HG03025 (cell line): ENCODE measurements around the gene ILDR2.
A peak's percentile ranks its signal among the peaks of the same experiment; 100 is the strongest.
"Not testable (repeated sequence)": the region's sequence is repeated elsewhere in the genome, so short reads cannot be mapped to it uniquely, and the experiment has no call there.

Experiments
- ATAC-seq: cut with Tn5 transposase; IDR thresholded peaks from one replicate; pipeline ENCODE4 v1.9.1; 2021; ENCODE audit warnings: mild to moderate bottlenecking, moderate library complexity; ENCODE audit not compliant: unreplicated experiment, low FRiP score

ILDR2 gene

GRCh38 chr1:166900987-166901386 lies 74.4 kb downstream of the ILDR2 start:
- no peak for ATAC-seq

DNA sequence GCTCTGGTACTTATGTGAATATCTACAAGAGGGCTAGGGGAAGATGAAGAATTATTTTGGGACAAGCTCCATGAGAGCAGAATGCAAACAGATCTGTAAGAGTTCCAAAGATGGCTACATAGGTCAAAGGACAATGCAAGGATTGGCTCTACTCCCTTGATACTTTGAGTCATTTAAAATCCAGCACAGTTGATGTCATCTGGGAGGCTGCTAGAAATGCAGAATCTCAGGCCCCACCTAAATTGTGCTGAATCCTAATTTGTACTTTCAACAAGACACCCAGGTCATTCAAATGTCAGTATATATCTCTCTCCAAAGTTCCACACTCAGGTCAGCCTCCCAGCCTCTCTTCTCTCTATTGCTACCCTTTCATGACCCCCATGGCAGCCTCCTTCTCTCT lies 75.6 kb downstream of the ILDR2 start:
- ATAC-seq, result no peak

- ATAC-seq, result no peak
These were observed 79.6 kb downstream of the ILDR2 start for GRCh38 chr1:166895766-166896165.

- ATAC-seq, result no peak
These were observed 85.6 kb downstream of the ILDR2 start for GRCh38 chr1:166889776-166890175.

DNA sequence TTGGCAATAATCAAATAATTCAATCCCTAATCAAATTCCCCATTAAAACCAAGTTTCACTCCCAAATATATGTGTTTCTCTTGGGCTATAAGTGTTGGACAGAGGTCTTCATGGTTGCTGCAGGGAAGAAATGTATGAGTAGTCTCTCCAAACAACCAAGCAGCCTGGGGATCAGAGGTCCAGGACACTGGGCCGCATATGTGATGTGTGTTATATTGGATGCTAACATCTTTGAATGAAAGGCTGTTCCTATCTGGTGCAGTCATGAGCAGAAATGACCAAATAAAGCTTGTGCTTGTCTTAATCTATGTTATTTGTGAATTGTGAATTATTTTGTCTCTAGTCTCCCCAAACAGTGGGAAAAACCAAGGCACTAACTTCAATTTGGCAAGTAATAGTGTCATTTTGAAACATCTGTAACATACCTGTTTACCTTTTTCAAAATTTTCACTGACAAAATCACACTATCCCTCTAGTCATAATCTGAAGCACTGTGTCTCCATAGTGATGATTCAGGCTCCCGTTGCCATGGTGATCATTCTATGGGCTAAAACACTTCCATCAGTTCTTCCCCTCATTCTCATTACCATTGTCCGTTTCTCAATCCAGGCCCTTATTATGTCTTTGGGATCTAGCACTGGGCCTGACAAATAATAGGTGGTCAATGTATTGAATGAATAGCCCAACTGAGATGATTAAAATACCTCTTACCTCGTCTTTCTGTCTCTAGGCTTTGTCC lies 86.8 kb downstream of the ILDR2 start:
- no peak for ATAC-seq

GRCh38 chr1:166884971-166885370 lies 90.4 kb downstream of the ILDR2 start:
- ATAC-seq, result no peak

GRCh38 chr1:166884040-166884642 lies 91.2 kb downstream of the ILDR2 start:
- ATAC-seq, result peak; percentile 56

DNA sequence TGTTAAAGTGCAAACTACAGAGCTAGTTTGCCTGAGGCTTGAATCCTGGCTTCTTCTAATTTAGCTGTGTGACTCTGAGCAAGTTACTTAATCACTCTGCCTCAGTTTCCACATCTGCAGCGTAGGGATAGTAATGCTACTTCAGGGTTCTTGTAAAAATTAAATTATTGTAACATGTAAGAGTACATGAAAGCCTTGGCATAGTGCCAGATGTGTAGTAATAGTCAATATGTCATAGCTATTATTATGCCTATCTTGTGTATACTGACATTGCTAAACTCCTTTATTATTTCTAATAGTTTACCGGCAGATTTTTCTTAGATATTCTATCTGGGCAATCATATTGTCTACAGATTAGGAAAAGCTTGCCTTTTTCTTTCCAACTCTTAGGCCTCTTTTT lies 92.4 kb downstream of the ILDR2 start:
- no peak for ATAC-seq

DNA sequence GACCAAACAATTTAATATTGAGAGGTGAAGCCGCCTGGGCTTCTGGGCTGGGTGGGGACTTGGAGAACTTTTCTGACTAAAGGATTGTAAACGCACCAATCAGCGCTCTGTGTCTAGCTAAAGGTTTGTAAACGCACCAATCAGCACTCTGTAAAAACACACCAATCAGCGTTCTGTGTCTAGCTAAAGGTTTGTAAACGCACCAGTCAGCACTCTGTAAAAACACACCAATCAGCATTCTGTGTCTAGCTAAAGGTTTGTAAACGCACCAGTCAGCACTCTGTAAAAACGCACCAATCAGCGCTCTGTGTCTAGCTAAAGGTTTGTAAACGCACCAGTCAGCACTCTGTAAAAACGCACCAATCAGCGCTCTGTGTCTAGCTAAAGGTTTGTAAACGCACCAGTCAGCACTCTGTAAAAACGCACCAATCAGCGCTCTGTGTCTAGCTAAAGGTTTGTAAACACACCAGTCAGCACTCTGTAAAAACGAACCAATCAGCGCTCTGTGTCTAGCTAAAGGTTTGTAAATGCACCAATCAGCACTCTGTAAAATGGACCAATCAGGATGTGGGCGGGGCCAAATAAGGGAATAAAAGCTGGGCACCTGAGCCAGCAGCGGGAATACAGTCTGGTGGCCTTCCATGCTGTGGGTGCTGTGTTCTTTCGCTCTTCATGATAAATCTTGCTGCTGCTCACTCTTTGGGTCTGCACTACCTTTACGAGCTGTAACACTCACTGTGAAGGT lies 97.0 kb downstream of the ILDR2 start:
- not testable (repeated sequence) for ATAC-seq

- peak; percentile 0 for ATAC-seq
These were observed 98.9 kb downstream of the ILDR2 start for GRCh38 chr1:166876540-166876838.

DNA sequence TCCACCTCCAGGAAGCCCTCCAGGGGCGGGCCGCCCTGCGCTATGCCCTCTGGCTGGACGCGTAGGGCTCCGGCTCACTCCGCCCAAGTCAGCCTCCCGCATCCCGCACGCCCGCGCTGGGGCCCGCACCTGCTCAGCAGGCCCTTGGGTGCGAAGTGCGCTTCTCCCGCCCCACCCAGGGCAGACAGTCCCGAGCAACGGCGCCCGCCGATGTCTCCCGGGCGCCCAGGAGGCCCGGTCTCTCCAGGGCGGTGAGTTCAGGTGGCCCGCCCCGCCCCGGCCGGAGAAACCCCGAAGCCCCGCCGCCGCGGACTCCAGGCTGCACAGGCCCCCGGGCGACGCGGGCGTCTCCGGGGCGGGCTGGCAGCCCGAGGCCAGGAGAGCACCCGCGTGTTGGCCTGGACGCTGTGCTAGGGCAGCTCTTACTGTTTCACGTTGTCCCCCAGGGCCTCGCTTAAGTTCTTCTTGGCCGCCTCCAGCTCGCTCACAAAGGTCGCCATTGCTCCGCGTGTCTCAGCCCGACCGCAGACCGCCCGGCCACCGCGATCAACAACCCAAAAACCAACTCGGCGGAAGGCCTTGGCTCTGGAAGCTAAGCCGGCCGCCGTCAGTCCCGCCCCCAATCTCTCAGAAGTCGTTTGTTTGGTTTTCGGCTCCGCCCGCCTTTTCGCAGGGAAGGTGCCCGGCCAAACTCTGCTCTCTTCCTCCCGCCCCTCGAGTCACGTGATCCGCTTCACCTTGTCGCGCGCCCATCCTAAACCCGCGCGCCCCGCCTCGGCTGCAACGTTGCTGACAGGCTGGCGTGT lies 99.4 kb downstream of the ILDR2 start, which contains the start of gene TADA1:
Gene TADA1 (minus strand): TSS at position 531 of the 806 bp plus-strand sequence. CDS start 31 bp downstream, at position 500.
- ATAC-seq, result peak; percentile 86

DNA sequence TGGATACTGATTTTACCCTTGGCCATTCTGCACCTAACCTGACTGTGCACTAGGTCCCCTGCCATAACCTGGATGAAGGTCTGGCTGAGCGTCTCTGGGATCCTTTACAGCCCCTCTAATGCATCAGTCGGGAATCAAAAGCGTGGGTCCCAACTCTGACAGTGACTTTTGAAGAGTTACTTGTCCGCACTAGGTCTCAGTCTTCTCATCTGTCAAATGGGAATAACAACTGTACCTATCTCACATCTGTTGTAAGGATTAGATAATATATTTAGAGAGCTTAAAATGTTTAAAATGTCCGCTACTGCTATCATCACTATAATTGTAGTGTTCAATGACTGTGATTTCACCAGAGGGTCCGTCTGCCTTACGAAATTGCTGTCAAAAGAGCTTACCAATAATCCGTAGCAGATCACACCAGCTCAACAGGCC lies 100.0 kb downstream of the ILDR2 start:
- ATAC-seq, result no peak

GRCh38 chr1:166874464-166874863 lies 100.9 kb downstream of the ILDR2 start:
- no peak for ATAC-seq

- ATAC-seq, result no peak
These were observed 104.8 kb downstream of the ILDR2 start for GRCh38 chr1:166870584-166870983.

DNA sequence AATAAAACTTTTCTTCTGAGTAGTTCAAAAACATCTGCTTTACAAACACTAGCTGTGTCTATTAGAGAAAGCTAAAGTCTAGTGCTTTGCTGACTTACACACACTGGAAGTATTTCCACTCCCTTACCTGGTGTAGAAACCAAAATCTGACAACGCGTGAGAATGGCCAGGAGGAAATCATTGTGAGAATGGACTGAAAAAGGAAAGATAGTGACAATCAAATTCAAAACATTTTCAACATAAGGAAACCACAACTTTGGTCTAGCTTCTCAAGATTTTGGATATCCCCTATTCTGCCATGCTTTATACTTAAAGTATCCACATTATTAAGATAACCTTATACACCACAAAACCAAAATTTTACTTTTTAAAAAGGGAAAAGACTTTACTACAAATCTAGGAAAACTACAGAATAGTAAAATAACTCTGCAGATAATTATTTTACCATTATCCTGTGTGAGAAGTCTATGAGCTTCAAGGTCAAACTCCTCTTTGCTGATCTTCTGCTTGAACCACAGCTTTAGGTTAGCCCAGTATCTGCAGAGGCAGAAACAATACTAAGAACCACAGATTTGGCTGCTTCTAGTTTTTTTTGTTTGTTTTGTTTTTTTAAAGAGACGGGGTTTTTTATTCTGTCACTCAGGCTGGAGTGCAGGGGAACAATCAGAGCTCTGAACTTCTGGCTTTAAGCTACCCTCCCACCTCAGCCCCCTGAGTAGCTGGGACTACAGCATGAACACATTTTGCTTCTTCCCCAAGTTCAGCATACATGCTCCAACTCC lies 105.8 kb downstream of the ILDR2 start:
- no peak for ATAC-seq

DNA sequence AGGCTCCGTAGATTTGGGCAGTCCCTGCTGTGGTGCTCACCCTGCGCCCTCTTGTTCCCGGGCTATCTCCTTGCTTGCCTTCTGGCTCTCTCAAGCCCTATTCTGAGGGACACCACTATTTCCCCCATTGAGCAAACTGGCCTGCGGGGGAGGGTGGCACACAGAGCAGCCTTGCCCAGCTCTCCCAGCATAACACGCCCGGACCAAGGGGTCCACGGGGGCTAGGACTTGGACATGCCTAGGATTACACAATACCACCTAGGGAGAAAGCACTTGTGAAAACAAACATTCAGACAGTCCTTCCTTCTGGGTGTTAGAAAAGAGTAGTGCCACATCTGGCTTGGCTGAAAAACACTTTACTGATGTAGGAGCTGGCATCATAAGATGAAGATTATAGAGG lies 106.7 kb downstream of the ILDR2 start:
- no peak for ATAC-seq

GRCh38 chr1:166865926-166866325 lies 109.4 kb downstream of the ILDR2 start:
- no peak for ATAC-seq

DNA sequence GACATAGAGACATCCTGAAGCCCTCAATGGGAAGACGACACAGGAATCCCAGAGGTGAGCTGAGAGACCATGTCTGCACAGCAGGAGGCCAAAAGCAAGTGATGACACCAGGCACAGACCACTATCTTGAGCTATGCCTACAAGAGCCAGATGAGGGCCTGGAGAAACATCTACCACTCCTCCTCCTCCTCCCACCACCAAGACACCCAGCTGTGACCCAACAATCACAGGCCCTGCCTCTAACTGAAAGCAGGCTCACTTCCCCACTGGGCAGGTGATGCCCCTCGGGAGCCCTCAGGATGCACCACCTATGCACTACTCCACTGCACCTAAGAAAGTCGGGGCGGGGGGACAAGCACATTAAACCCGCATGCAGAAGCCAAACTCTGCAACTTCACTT lies 115.7 kb downstream of the ILDR2 start:
- no peak for ATAC-seq

DNA sequence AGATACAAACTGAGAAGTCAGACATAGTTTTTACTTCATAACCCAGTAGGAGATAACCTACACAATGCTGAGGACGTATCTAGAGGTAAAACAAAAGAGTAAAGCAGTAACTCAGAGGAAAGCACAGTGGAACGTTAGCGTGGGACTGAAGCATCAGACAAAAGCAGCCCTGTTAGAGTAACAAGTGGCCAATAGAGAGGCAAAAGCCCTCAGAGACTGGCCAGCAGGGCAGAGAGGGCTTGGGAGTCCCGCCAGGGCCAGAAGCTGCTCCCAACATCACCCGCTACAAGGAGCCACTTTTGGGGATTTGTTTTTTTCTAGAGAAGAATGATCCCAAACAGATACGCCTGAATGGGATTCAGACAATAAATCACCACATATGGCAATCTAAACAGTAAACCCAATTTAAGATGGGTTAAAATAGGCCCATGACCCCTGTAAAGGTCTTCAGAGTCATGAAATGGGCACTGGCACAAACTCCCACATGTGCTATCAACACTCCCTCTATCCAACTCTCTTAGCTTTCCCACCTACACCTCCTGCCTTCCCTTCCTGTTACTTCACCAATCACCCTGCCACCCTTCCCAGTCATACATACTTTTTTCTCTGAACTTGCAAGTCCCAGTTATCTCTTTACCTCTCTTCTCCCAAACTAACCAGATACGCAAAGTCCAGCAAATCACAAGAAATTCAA lies 116.5 kb downstream of the ILDR2 start:
- ATAC-seq, result no peak
